Measurements from ENCODE around the gene MYRIP.

- TF ChIP-seq POLR2A (IDR thresholded peaks at IDR 0.05) (no peak), CTCF (IDR thresholded peaks at IDR 0.05) (no peak)
Measured at GRCh38 chr3:40071683-40072238, 262.4 kb downstream of the MYRIP start.
